ENCODE data around the gene NFKB2.

The NFKB2 gene

DNA sequence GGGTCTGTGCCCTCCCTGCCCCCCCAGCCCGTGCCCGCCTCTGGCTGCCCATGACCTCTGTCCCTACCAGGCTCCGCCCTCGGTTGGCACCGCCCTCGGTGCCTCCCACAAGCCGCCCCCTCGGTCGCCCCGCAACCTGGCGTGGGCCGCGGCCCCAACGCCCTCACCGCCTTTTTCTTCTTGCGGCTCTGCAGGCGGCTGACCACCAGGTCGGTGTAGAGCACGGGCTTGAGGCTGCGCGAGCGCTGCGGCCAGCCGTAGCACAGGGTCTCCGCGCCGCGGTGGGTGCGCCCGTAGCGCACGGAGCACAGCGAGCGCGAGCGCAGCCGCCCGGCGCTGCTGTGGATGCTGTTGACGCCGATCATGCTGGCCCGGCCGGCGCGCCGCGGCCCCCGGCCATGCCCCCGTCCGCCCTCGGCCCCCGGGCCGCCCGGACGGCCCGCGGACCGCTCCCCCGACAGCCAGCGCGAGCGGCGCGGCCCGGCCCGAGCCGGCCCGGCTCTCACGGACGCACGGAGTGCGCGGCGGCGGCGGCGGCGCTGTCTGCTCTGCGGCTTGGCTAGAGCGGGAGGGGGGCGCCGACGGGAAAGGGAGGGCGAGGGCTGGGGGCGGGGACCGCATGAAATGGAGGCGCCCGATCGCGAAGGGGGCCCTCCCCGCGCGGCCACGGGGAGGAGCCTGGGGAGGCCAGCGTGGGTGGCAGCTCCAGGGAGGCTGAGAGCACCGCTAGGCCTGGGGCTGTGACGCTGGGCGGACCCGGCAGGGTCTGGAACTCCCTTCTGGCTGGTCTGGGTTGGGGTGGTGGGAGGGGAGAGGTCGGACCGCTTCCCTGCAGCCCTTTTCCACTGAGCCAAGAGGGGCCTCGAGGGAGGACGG is 13.5 kb downstream of the NFKB2 start:
- peak; percentile 70 for DNase-seq (ENCODE audit: low spot score)

DNA sequence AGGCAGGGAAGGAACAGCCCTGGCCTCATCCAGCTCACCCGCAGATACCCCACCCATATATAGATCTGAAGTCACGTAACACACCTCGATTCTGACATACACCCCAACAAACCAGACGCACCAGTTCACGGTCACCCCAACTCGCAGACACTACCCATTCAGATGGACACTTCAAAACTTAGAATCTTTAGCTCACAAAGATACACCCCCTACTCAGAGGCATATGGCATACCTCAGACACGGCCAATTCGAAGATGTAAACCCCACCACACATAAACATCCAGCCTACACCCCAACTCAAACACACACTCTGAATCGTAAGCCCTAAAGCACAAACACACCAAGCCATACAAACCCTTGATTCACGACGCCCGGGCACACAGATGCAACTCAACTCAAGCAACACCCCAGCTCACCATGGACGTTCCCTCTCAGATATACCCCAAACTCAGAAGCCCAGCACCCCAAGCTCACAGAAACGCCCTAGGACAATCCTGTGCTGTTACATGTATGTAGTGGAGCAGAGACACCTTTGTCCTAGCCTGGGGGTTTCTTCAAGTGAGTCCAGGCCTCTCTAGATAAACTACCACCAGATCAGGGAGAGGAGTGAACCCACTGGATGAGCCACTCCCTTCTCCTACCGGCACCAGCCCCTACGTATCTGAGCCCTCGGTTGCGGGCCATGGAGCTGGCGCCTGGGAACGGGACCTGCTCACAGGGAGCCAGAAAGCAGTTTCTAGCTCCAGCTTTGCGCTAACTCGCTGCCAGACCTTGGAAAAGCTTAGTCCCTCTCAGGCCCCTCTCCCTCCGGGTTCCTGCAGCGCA is 14.3 kb downstream of the NFKB2 start:
- peak; percentile 34 for DNase-seq (ENCODE audit: low spot score)

DNA sequence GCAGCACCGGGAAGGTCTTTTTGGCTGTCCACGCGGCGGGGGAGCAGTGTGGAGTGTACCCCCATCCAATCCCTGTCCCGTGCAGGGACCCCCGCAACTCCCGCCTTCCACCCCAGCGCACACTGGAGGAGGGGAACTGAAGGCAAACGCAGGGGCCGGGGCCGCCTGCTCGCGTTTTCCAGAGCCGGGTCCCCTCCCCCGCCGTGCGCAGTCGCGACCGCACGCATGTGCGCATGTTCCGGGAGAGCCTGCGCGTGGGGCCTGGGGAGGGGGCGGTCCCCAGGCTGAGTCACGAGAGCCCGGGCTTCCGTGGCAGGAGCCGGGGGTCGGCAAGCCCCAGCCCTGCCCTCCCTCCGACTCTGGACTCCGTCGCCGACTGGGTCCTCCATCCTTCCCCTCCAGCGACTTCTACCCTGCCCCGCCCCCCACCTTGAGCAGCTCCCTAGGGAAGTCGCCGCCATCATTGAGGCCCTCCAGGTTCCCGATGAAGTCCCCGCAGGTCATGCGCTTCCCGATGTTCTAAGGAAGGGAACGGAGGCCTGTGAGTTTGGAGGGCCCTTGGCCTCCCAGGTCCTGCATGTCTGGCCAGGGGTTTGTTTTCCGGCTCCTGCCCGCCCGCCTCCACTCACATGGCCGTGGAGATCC is 15.0 kb downstream of the NFKB2 start:
- peak; percentile 54 for DNase-seq (ENCODE audit: low spot score)

DNA sequence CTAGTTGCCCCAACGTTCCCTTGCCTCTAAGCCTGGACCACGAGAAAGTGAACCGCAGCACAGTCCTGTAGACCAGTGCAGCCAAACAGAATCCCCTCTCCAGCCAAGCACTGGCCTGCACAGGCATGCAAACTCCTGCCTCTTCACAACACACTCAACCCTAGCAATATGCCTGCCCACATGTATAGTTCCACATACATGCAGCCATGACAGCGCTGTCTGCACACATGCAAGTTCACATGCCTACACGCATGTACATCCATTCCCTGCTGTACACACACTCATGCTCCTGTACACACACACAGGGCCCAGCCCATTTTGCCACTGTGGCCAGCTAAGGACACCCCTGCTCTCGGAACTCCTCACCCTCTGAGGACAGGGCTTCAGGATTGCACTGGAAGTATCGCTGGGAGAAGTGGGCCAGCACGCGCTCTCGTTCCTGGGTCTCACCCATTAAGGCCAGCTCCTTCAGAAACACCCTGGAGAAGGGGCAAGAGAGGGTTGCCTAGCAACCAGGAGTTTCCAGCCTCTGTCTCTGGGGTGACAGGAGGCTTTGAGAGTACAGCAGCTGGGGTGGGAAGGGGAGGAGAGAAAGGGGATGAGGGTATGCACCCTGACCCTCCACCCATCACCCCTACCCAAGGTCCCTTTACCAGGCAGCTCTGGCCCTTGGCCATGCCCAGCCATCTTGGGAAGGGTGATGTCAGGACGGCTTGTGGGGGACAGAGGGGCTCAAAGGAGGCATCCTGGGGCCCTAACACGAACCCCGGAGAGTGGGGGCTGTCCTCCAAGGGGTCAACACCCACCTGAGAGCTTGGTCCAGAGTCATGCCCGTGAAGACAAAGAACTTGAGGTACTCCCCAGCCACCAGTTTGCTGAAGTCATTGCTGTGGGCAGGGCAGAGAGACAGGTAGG is 16.1 kb downstream of the NFKB2 start:
- DNase-seq (ENCODE audit: low spot score): no peak

DNA sequence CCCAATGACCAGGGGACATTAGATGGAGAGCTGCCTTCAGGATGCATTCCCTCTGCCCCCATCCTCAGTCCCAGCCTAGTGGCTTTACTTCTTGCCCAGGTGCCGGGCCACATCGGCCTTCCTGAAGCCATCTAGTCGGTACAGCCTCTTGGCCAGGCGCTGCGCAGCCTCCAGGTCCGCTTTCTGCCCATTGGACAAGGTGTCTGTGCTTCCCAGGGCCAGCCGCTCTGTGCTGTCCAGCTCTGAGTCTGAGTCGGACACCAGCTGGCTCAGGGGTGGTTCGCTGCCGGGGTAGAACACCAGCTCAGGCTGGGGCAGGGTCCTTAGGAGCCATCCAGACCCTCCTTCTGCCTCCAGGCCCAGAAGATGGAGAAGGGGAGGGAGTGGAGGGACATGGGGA is 16.8 kb downstream of the NFKB2 start:
- DNase-seq (ENCODE audit: low spot score): no peak

DNA sequence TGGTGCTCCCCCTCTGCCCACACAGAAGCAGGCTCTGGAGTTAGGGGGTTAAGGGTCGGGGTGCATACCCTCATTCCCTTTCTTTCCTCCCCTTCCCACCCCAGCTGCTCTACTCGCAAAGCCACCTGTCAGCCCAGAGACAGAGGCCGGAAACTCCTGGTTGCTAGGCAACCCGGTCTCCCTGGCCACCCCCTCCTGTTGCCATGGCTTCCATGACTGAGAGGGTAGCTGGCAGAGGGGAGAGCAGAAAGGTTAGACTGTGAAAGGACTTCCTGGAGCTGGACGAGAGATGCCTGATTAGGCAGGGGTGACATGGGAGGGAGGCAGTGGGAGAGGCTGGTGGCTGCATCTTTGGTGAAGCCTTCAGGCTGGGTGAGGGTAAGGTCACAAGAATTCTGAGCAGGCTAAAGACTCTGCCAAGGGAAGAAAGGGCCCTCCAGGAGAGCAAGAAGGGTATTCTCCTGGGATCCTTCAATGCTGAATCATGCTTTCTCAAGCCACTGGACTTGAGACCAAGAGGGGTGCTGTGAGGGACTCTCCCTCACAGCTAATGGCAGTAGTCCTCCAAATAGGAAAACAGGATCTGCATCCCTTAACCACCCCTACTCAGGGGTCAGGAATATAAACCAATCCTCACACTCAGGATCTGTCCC is 17.7 kb downstream of the NFKB2 start:
- peak; percentile 81 for DNase-seq (ENCODE audit: low spot score)

DNA sequence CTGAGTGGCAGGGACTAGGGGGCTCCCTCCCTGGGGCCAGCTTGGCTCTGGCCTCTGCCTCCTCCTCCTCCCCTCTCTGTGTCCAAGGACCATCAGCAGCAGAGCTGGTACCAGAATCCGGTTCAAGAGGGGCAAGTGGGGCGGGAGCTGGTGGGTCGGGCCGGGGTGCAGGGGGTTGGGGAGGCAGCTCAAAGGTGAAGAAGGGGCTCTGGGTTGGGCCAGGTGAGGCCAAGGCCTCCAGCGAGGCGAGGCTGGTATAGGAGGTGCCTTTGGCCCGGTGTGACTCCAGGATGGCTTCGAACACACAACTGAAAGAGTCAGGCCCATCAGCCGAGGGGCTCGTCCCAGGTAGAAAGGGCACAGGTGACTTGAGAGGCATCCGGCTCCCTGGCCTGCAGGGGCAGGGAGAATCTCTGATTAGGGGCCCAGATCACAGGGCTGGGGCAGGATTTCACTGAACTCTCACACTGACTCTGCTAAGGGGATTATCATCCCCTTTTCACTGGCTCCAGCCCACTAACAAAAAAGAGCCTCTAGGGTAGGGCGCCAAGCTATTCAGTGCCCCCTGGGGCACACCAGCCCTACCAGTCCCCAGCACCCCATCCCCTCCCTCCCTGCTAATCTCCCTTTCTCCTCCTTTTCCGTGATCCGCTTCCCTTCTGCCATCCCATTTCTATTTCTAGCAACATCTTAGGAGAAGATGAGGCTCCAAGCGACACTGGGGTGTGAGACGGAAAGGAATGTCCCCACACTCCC is 18.5 kb downstream of the NFKB2 start:
- DNase-seq (ENCODE audit: low spot score): no peak

DNA sequence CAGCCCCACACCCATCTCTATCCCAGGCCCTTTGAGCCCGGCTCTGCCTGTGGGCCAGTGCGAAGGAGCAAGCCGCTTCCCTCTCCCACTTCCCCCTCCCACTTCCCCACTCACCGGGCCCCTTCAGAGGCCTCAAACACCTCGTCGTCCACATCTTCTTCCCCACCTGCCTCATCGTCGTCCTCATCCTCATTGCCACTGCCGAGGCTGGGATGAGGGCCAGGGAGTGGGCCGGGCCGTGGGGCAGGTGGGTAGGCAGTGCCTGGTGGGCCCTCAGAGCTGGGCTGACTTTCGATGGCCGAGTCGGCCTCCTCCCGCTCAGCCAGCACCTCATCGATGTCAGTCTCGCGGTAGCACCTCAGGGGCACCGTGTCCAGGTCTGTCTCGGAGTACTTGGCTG is 19.2 kb downstream of the NFKB2 start:
- no peak for DNase-seq (ENCODE audit: low spot score)

DNA sequence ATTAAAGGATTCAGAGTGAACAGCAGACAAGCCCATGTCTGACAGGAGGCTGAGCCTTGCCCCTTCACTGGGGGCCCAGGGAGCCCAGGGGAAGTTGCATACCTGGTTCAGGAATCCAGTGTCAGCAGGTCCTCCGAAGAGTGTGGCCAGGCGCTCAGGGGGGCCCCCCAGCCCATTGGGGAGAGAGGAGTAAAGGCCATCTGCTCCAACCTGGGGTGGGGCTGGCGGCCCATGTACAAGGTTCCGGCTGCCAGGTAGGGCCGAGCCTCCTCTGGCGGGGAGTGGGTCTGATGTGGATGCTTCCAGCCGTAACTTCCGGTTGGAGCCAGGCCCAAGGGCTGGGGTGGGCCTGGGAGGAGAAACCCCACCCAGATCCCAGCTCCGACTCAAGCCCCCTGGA is 20.8 kb downstream of the NFKB2 start:
- DNase-seq (ENCODE audit: low spot score): no peak

DNA sequence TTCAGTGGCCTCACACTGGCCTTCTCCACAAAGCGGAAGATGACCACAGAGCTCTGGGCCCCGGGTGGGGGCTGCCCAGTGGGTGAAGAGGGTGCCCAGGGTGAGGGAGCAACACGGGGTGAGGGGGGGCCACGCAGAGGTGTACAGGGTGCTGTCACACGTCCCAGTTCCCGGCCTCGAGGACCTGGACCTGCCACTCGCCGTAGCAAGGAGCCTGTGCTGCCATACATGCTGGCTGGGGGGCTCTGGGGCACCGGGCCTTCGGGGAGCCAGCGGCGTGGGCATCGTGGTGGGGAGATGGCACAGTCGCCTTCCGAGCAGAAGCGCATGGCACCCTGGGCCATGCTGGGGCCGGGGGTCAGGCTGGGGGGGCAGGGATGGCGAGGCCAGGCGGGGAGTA is 21.2 kb downstream of the NFKB2 start:
- no peak for DNase-seq (ENCODE audit: low spot score)

DNA sequence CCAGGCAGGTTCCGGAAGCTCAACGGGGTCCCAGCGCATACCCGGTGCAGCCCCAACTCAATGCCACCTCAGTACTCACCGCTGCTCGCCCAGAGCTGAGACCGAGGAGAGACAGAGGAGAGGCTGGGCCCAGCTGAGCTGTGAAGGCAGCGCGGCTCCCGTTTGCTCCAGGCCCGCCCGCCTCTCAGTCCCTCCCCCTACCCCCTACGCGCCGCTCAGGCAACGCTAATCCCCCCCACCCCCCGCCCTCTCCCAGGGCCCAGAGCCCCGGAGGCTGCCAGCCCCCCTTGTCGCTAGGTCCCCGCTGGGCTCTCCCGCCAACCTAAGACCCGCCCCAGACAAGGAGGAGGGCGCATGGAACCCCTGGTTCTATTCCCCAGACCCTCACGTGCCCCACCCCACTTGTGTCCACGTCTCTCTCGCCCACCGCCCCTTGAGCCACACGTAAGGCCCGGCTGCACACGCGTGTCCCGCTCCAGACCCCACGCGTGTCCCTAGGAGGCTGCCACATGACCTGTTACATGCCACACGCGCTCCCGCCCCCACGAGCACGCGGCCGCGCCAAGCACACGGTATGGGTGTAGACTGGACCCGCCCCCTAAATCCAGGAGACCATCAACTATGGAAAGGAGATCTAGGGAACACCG is 23.2 kb downstream of the NFKB2 start, which contains the start of gene PSD:
PSD (minus strand) TSS at position 164 of the 647 bp plus-strand sequence. CDS start 1,747 bp downstream, outside the sequence.
- peak; percentile 64 for DNase-seq (ENCODE audit: low spot score)

DNA sequence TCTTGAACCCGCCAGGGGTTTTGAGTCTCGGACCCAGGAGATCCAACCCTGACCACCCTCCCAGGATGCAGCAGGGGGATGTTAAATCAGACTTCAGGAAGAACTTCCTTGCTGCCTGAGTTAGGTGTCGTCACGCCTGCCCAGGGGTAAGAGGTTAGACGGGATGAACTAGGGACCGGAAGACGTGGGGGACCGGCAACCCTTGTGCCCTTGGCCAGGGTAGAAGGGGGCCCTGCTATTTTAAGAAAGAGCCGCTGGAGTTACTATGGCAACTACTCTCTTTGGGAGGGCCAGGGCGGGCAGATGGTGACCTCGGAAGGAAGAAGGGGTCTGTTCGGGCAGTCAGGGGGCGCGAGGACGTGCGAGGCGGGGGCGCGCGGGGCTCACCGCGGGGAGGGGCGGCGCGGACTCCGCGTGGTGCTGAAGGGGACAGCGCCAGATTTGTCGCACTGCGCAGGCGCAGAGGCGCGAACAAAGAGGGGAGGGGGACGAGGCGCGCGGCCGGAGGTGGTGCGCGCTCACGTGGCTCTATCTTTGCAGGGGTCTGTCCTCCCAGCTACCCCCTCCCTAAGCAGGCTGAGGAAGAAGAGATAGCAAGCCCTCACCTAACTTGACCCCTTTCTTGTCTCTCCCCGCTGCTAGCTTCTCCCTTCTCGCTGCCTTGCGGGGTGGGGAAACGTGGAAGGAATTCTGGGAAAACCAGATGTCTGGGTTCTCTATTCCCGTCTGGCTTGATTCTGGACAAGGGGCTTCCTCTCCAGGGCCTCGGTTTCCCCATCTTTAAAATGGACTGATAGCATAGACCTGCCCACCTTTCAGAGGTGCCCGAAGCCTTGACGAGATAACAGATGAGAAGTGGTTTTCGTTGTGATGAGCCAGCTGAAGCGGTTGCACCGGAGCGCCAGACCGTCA is 24.0 kb downstream of the NFKB2 start:
- peak; percentile 85 for DNase-seq (ENCODE audit: low spot score)

DNA sequence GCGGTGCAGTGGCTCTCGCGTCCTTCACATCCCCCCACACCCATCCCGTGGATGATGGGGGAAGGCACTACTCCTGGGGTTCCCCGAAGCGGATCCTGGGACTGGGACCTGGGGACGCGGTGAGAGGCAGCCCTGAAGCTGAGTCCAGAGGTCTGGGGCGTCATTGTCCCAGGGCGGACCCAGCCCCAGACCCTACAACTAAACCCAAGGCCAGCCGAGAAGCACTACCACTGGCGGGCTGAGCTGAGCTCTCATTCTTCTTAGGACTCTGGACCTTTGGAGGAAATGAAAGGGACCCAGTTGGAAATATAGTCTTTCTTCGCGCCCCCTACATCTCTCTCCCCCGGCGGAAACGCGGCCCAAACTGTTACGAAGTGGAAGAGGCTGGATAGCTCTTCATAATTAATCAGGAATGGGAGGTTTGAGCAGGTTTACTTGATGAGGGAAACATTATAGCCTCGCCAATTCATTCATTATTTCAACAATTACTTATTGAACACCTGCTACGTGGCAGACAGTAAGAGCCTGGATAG is 24.7 kb downstream of the NFKB2 start:
- no peak for DNase-seq (ENCODE audit: low spot score)

DNA sequence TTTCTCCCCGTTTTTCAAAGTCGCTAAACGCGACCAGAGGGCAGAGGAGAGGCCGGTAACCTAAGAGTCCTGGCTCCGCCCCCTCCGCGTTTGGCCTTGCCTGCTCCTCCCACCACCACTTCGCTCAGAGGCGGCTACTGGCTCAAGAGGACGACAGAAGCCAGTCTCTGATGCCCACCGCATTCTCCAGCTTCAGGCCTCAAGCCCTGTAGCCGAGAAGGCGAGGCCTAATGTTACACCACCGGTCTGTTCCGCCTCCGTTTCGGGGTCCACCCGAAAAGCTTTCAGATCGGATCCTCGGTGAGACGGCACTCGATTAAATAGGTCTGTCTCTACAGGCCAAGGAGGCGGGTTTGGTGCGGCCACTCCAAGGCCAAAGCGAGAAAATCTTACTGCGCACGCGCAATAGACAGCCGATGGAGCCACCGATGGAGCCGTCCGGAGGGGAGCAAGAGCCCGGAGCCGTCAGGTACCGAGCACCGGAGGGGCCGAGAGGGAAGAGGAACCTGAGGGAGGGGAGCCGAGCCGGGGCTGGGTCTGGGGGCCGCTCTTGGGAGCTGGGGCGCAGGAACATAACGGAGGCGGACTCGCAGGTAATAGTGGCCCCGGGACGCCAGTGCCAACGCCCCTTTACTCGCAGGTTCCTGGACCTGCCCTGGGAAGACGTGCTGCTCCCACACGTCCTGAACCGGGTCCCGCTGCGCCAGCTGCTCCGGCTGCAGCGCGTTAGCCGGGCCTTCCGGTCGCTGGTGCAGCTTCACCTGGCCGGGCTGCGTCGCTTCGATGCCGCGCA is 25.4 kb downstream of the NFKB2 start, which contains the start of gene FBXL15:
FBXL15 (plus strand) TSS at position 123 of the 793 bp plus-strand sequence; CDS start at position 417, 294 bp downstream.
- DNase-seq (ENCODE audit: low spot score): peak; percentile 92

DNA sequence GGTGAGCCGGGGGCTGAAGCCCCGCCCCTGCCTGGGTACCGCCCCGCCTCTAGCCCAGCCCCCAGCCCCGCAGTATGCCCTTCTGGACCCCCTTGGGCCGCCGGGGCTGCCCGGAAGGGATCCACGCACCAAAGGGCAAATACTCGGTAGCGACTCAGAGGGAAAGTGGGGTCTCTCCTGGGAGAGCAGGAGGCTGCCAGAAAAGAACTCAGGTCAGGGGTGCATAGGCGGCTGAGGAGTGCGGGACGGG is 25.9 kb downstream of the NFKB2 start:
- DNase-seq (ENCODE audit: low spot score): no peak

DNA sequence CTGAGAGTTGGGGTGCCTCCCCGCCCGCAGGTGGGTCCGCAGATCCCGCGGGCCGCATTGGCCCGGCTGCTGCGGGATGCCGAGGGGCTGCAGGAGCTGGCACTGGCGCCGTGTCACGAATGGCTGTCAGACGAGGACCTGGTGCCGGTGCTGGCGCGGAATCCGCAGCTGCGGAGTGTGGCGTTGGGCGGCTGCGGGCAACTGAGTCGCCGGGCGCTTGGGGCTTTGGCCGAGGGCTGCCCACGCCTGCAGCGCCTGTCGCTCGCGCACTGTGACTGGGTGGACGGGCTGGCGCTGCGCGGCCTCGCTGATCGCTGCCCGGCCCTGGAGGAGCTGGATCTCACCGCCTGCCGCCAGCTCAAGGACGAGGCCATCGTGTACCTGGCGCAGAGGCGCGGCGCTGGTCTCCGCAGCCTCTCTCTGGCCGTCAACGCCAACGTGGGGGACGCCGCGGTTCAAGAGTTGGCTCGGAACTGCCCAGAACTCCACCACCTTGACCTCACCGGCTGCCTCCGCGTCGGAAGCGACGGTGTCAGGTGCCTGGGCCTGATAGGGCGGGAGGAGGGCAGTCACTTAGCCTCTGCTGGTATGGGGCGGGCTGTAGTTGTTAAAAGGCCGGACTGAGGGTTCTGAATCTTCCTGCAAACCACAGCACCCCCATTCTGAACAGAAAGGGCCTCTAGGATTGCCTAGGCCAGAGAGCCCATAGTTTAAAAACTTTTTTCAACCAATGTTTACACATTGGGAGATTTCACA is 26.4 kb downstream of the NFKB2 start:
- peak; percentile 37 for DNase-seq (ENCODE audit: low spot score)
